GM12801 (cell line): Measurements from ENCODE around the gene GSN.

Experiments
- CTCF ChIP-seq: IDR thresholded peaks from one replicate; pipeline ENCODE4 v1.5.1; 2011; ENCODE audit warnings: control low read depth; ENCODE audit not compliant: insufficient read length; ENCODE audit errors: extremely low read depth

Gene GSN

GRCh38 chr9:121310571-121310970, 42.6 kb downstream of the GSN start:
- no peak for TF ChIP-seq CTCF

GRCh38 chr9:121312169-121312568, 44.2 kb downstream of the GSN start:
- TF ChIP-seq CTCF: no peak

- no peak for TF ChIP-seq CTCF
These were observed 45.6 kb downstream of the GSN start for GRCh38 chr9:121313458-121314152.

GRCh38 chr9:121316378-121316777, 48.4 kb downstream of the GSN start:
- TF ChIP-seq CTCF: no peak

- no peak for TF ChIP-seq CTCF
These were observed 49.0 kb downstream of the GSN start for GRCh38 chr9:121316852-121317373.

GRCh38 chr9:121317737-121318630, 50.0 kb downstream of the GSN start:
- no peak for TF ChIP-seq CTCF

GRCh38 chr9:121318631-121319382, 50.8 kb downstream of the GSN start:
- no peak for TF ChIP-seq CTCF
